Heart left ventricle (tissue), 16 donors: ENCODE measurements around the gene RNF208. TPM values are rescaled to one million over a fixed set of nuclear protein-coding genes. Genes with fewer than 3 reads are reported as not detected.
"Not testable (repeated sequence)": the region's sequence is repeated elsewhere in the genome, so short reads cannot be mapped to it uniquely, and the experiment has no call there.

ENCODE experiments used
- ATAC-seq, 4 donors: fragments of 200-7000 bp; cut with Tn5 transposase; one replicate each; pipeline ENCODE4 v1.9.1; 2020 to 2022; ENCODE audit warnings: moderate library complexity in 4 of 4, mild to moderate bottlenecking in 3 of 4, moderate number of reproducible peaks in 1 of 4
- DNase-seq, 5 donors: peaks; one replicate each; pipeline ENCODE4 v3.0.0-alpha.2; 2020
- H3K27ac ChIP-seq, 12 donors: fragments of 200-600 bp; sonication (generic) in 4 of 12; one replicate each; pipeline versions ENCODE4 v1.5.0 to v1.8.0; 2016 to 2022; ENCODE audit warnings: mild to moderate bottlenecking in 2 of 12
- H3K27me3 ChIP-seq, 9 donors: fragments of 200-600 bp; sonication (generic) in 2 of 9; one replicate each; pipeline versions ENCODE4 v1.5.1 to v1.8.0; 2016 to 2022; ENCODE audit warnings: mild to moderate bottlenecking in 3 of 9
- H3K36me3 ChIP-seq, 9 donors: fragments of 200-600 bp; sonication (generic) in 2 of 9; one replicate each; pipeline versions ENCODE4 v1.5.0 to v1.8.0; 2018 to 2022; ENCODE audit warnings: mild to moderate bottlenecking in 2 of 9
- H3K4me1 ChIP-seq, 12 donors: fragments of 200-600 bp; sonication (generic) in 4 of 12; one replicate each; pipeline versions ENCODE4 v1.5.0 to v1.8.0; 2016 to 2022; ENCODE audit warnings: mild to moderate bottlenecking in 3 of 12
- H3K4me3 ChIP-seq, 12 donors: fragments of 200-600 bp; sonication (generic) in 4 of 12; one replicate each; pipeline versions ENCODE4 v1.5.0 to v1.8.0; 2017 to 2022; ENCODE audit warnings: mild to moderate bottlenecking in 9 of 12, moderate library complexity in 4 of 12
- H3K9me3 ChIP-seq, 12 donors: fragments of 200-600 bp; sonication (generic) in 4 of 12; one replicate each; pipeline versions ENCODE4 v1.5.0 to v1.8.0; 2016 to 2022; ENCODE audit warnings: mild to moderate bottlenecking in 1 of 12
- POLR2A ChIP-seq, 2 donors: fragments of 450-650 bp; IDR thresholded peaks; one replicate each; pipeline ENCODE4 v1.6.1; 2017; ENCODE audit warnings: antibody characterized with exemption in 2 of 2, mild to moderate bottlenecking in 2 of 2, moderate library complexity in 2 of 2
- WGBS, 4 donors: extraction: QIAGEN DNeasy Blood & Tissue Kit in 2 of 4; methylation state at CpG; one replicate each; pipeline versions ENCODE4 v1.1.5 to v1.1.7; 2013 to 2018; 5-methylcytosine and 5-hydroxymethylcytosine counted together
- intact Hi-C, 10 donors: fragments of 100-400 bp; cut with DNase I; formaldehyde crosslinking; loops; one replicate each; pipeline versions ENCODE4 v1.11.1 to v1.14.2; 2022
- polyA plus RNA-seq, 2 donors: library from polyadenylated mRNA; stranded (reverse); fragments of 200-250 nt; gene quantifications; one replicate each; pipeline ENCODE4 v1.2.3, GENCODE V29; 2013
- total RNA-seq, 9 donors: library from RNA; depleted of rRNA in 2 of 9; stranded (reverse); fragments of >200 nt in 2 of 9; fragmentation: NEBNext Ultra II Directional in 3 of 9; extraction: Animal tissue kit (Norgen Biotek cat#: 25700) in 3 of 9; gene quantifications; one replicate each; pipeline versions ENCODE4 v1.1.0 to v1.2.4, GENCODE V29; 2016 to 2023
- TF ChIP-seq, protein P1 (sequence below), 12 donors: fragments of 200-600 bp; sonication (generic) in 4 of 12; IDR thresholded peaks; one replicate each; pipeline versions ENCODE4 v1.5.0 to v1.8.0; 2018 to 2022; ENCODE audit warnings: antibody characterized with exemption in 12 of 12, mild to moderate bottlenecking in 5 of 12
- donor health status: ischemic (EF 13 %, LVEDD 7.1; RV severe dilation, severe dysfunction).
- donor health status: healthy with polysubstance abuse.
- donor health status: DM: no; HTN: yes; CAD: no.
- donor health status: DM: no; HTN: no; CAD: no.
- donor health status: ischemic (EF 25% LVEDD 6.9; RV normal size, moderate dysfunction).
- donor health status: ischemic (EF 25% LVEDD 5.7; RV mildly dilated, moderate dysfunction).
- donor health status: healthy.
- donor health status: DM: yes; HTN: yes; CAD: no.
- donor health status: ischemic (EF 35%, LVEDD 5.7; RV mildly dilated, moderate dysfunction).
- donor health status: nonischemic (EF 11% LVEDD 7.7; RV severe dilation, severe dysfunction).
- donor health status: DM: yes; HTN: yes; CAD: no.
- donor health status: PGD.
- donor health status: ischemic (EF 29% LVEDD 5.4; RV normal size, mild dysfunction).
- donor health status: nonischemic (EF 23%, LVEDD 6.1; RV moderate dilation, normal function).

The RNF208 gene
- total and polyA plus RNA-seq, 11 donors, result 6.9 to 72.7 (median 22.5) TPM

DNA sequence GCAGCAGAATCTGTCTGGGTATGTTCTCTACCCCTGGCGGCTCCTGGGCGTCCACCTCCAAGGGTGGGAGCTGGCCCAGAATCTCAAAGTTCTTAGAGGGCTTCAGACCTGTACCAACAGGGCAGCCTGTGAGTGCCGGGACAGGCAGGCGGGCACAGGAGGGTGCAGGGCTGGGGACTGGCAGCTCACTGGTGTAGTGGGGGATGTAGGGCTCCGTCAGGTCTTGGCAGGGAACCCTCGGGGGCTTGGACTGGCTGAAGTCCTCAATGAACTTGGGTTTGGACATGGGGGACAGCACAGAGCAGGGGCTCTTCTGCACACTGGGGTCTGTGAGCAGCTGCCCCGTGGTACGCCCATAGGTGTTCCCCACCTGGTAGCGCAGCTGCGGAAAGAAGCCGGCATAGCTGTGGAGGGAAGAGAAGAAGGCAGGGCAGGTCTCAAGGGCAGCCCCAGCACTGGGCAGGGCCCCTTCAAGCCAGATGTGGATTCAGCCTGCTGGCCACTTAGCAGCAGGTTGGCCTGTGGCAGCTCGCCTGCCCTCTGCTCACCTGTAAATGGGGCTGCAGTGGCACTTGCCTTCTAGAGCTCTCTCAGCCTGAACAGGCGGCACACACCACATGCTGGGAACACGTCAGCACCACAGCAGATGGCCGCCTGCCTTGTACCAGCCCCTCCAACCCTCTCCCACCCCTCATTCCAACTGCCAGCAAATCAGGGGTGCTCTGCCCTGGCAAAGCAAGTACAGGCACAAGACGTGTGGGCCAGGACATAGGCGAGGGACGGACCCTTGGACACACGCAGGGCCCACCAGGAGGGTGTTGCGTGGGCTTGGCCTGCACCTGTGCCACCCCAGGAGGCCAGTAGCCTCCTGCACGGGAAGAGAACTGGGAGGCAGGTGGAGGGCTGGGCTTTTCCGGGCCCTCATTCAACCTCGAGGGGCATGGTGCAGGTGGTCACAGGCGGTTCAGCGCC, 23.7 kb upstream of the RNF208 start:
- H3K27me3 ChIP-seq, result no peaks in the 10 kb centered on the region
- no peak overlapping the region for H3K4me3 ChIP-seq
- H3K9me3 ChIP-seq, result no peaks in the 10 kb centered on the region
- H3K4me1 ChIP-seq, result peaks cover 0 to 40% (median 30%) of the 10 kb centered on the region in 12 donors
- WGBS, 4 donors, result 92 to 94% (median 93%) methylated on average over 18 to 25 of the region's 25 CpGs
- DNase-seq (no peak), ATAC-seq (no peak)
- TF ChIP-seq, protein P1, sequence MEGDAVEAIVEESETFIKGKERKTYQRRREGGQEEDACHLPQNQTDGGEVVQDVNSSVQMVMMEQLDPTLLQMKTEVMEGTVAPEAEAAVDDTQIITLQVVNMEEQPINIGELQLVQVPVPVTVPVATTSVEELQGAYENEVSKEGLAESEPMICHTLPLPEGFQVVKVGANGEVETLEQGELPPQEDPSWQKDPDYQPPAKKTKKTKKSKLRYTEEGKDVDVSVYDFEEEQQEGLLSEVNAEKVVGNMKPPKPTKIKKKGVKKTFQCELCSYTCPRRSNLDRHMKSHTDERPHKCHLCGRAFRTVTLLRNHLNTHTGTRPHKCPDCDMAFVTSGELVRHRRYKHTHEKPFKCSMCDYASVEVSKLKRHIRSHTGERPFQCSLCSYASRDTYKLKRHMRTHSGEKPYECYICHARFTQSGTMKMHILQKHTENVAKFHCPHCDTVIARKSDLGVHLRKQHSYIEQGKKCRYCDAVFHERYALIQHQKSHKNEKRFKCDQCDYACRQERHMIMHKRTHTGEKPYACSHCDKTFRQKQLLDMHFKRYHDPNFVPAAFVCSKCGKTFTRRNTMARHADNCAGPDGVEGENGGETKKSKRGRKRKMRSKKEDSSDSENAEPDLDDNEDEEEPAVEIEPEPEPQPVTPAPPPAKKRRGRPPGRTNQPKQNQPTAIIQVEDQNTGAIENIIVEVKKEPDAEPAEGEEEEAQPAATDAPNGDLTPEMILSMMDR (IDR thresholded peaks at IDR 0.05), result no peak
- TF ChIP-seq POLR2A (IDR thresholded peaks at IDR 0.05), result no peak
- H3K27ac ChIP-seq, result no peak overlapping the region
- intact Hi-C loops, result no loop called here
- peaks cover 0 to 24% (median 18%) of the 10 kb centered on the region in 9 donors for H3K36me3 ChIP-seq

DNA sequence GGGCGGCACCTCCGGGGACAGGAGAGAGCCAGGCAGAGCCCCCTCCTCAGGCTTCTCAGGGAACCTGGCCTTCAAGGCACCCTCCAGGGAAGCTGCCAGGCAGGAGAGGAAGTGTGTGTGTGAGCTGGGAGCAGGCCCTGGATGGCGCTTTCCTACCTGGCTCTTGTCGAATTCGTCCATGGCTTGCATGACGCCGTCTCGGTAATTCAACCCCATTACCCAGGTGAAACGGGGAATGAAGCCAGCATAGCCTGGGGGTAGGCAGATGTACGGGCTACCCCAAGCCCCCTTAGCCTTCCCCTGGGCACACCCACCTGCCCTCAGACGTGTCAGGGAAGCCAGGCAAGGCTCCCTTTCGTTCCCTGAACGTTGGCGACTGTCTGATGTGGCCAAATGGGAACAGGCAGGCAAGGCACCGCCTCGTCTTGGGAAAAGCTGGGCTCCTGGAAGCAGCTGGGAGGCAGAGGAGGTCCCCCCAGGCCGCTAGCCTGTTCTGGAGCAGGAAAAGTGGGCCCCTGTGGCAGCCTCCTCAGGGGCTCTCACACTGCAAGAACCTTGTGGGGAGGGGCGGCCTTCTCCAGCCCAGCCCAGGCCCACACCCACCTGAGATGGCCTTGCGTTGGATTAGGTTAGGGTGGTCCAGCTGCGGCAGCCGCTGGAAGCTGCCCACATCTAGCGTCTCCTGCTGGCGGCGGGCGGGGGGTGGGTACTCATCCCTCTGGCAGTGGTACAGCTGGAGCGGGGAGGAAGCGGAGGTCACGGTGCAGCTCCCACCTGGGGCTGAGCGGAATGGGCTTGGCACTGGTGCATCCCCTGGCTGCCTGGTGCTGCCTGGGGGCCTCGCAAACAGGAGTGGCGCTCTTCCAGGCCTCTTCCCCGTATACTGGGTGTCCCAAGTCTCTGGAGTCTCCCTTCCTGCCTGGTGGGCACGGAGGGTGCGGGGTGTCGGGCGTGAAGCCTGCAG, 22.7 kb upstream of the RNF208 start:
- H3K27ac ChIP-seq, result no peak overlapping the region
- TF ChIP-seq POLR2A (IDR thresholded peaks at IDR 0.05), result no peak
- TF ChIP-seq, protein P1 (IDR thresholded peaks at IDR 0.05), result no peak
- H3K36me3 ChIP-seq, result peaks cover 0 to 24% (median 18%) of the 10 kb centered on the region in 9 donors
- WGBS, 4 donors, result 75 to 83% (median 80%) methylated on average over 28 to 36 of the region's 36 CpGs
- H3K4me1 ChIP-seq, result peaks cover 0 to 39% (median 29%) of the 10 kb centered on the region in 12 donors
- intact Hi-C loops, result no loop called here
- H3K9me3 ChIP-seq, result no peaks in the 10 kb centered on the region
- DNase-seq (no peak), ATAC-seq (no peak)
- no peaks in the 10 kb centered on the region for H3K27me3 ChIP-seq
- no peak overlapping the region for H3K4me3 ChIP-seq

DNA sequence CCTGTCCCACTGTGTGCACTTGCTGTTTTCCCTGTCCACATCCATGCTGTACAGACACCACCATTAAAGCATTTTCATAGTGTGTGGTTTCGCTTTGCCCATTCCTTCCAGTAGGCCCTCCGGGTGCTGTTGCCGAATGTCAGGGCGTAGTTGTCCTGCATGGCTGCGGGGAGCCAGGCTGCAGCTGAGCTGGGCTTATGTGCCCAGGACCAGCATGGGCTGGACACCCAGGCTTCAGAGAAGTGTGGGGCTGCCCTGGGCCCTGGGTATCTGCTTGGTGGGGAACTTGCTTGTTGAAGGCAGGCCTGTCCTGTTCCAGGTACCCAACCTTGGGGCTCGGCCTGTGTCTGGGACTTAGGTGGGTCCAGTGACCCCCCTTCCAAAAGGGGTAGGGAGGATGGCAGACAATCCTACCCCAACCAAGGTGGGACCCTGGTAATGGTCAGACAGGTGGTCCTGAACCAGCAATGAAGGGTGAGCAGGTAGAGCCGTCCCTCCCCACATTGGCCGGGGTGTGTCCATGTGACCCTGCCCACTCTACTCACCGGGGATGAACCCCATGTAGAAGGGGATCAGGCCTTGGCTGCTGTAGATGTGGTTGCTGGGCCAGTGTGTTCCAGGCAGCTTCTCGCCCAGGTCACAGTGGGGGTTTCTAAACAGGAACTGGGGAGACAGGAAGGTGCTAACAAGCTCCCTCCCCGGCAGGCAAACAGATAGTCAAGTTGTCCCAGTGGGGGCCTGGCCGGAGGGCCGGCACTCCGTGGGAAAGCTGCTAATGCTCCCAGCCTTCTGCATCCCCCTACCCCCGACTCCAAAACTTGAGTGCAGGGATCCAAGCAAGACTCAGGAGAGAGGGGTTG, 21.8 kb upstream of the RNF208 start:
- Histone ChIP-seq H3K9me3 (no peaks in the 10 kb centered on the region), H3K27ac (peak overlapping the region in 3 of 12 donors; percentile 9 to 10 (median 9)), H3K4me1 (peaks cover 0 to 46% (median 35%) of the 10 kb centered on the region in 12 donors), H3K27me3 (no peaks in the 10 kb centered on the region), H3K36me3 (peaks cover 0 to 24% (median 18%) of the 10 kb centered on the region in 9 donors), H3K4me3 (no peak overlapping the region)
- no peak for ATAC-seq
- peak in 1 of 2 donors; percentile 2 for TF ChIP-seq POLR2A (IDR thresholded peaks at IDR 0.05)
- TF ChIP-seq, protein P1 (IDR thresholded peaks at IDR 0.05), result no peak
- 62 to 75% (median 69%) methylated on average over 10 to 15 of the region's 15 CpGs for WGBS, 4 donors
- intact Hi-C loops, result no loop called here
- DNase-seq, result no peak

DNA sequence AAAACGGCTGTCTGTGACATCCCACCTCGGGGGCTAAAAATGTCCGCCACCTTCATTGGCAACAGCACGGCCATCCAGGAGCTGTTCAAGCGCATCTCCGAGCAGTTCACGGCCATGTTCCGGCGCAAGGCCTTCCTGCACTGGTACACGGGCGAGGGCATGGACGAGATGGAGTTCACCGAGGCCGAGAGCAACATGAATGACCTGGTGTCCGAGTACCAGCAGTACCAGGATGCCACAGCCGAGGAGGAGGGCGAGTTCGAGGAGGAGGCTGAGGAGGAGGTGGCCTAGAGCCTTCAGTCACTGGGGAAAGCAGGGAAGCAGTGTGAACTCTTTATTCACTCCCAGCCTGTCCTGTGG, 21.2 kb upstream of the RNF208 start:
- 87 to 90% (median 88%) methylated on average over 18 of the region's 18 CpGs for WGBS, 4 donors
- ATAC-seq, intact Hi-C loops, DNase-seq, H3K27me3 ChIP-seq, H3K9me3 ChIP-seq: not testable (repeated sequence)
- H3K27ac ChIP-seq, result peak overlapping the region in 1 of 12 donors; percentile 9
- peaks cover 0 to 24% (median 18%) of the 10 kb centered on the region in 9 donors for H3K36me3 ChIP-seq
- peak overlapping the region in 3 of 12 donors; percentile 89 to 91 (median 90) for H3K4me3 ChIP-seq
- peaks cover 0 to 50% (median 38%) of the 10 kb centered on the region in 12 donors for H3K4me1 ChIP-seq
